Nephron progenitor cell (in vitro differentiated cells): ENCODE data around the gene BMP2K.
"Not testable (repeated sequence)": the region's sequence is repeated elsewhere in the genome, so short reads cannot be mapped to it uniquely, and the experiment has no call there.

Source experiments
- DNase-seq: peaks from one replicate; pipeline ENCODE4 v3.0.0; 2021
- H3K27ac Mint-ChIP-seq: 2 replicates; pipeline ENCODE4 v1.8.0; 2021; ENCODE audit warnings: mild to moderate bottlenecking, moderate library complexity, mixed read lengths
- H3K27me3 Mint-ChIP-seq: 2 replicates; pipeline ENCODE4 v1.8.0; 2021; ENCODE audit warnings: mild to moderate bottlenecking, low read depth, mixed read lengths; ENCODE audit not compliant: poor library complexity
- H3K36me3 Mint-ChIP-seq: 2 replicates; pipeline ENCODE4 v1.8.0; 2021; ENCODE audit warnings: low read depth, mixed read lengths
- H3K4me1 Mint-ChIP-seq: 2 replicates; pipeline ENCODE4 v1.8.0; 2021; ENCODE audit warnings: mixed read lengths
- H3K4me3 Mint-ChIP-seq: 2 replicates; pipeline ENCODE4 v1.8.0; 2021; ENCODE audit warnings: mild to moderate bottlenecking, moderate library complexity, mixed read lengths
- H3K9me3 Mint-ChIP-seq: 2 replicates; pipeline ENCODE4 v1.8.0; 2021; ENCODE audit warnings: mild to moderate bottlenecking, moderate library complexity, mixed read lengths
- CTCF ChIP-seq: fragments of 200-600 bp; sonication (generic); IDR thresholded peaks from 2 replicates; pipeline ENCODE4 v1.5.0; 2021; ENCODE audit warnings: antibody characterized with exemption

Gene BMP2K

GRCh38 chr4:78788007-78788889, 12.1 kb downstream of the BMP2K start:
- Mint-ChIP-seq H3K36me3 (peaks cover 32% of the 10 kb centered on the region), H3K4me3 (no peak overlapping the region), H3K4me1 (peaks cover 14% of the 10 kb centered on the region), H3K27ac (peak overlapping the region; percentile 69), H3K9me3 (no peaks in the 10 kb centered on the region), H3K27me3 (no peaks in the 10 kb centered on the region)
- DNase-seq: no peak
- TF ChIP-seq CTCF: no peak

GRCh38 chr4:78795594-78796416, 19.7 kb downstream of the BMP2K start:
- H3K4me1 Mint-ChIP-seq, H3K27me3 Mint-ChIP-seq, H3K27ac Mint-ChIP-seq, DNase-seq, H3K4me3 Mint-ChIP-seq: not testable (repeated sequence)
- Mint-ChIP-seq H3K9me3 (peaks cover 16% of the 10 kb centered on the region), H3K36me3 (peaks cover 29% of the 10 kb centered on the region)

- DNase-seq: no peak
- Mint-ChIP-seq H3K9me3 (peaks cover 16% of the 10 kb centered on the region), H3K27me3 (no peaks in the 10 kb centered on the region), H3K36me3 (peaks cover 27% of the 10 kb centered on the region), H3K4me3 (no peak overlapping the region), H3K4me1 (no peaks in the 10 kb centered on the region), H3K27ac (no peak overlapping the region)
- no peak for TF ChIP-seq CTCF
Measured at GRCh38 chr4:78796526-78796925, 20.4 kb downstream of the BMP2K start.

GRCh38 chr4:78797777-78798284, 21.7 kb downstream of the BMP2K start:
- Mint-ChIP-seq H3K9me3 (peaks cover 22% of the 10 kb centered on the region), H3K4me1 (no peaks in the 10 kb centered on the region), H3K27ac (no peak overlapping the region), H3K27me3 (no peaks in the 10 kb centered on the region), H3K4me3 (no peak overlapping the region), H3K36me3 (peaks cover 20% of the 10 kb centered on the region)
- TF ChIP-seq CTCF: no peak
- no peak for DNase-seq

- Mint-ChIP-seq H3K4me3 (no peak overlapping the region), H3K36me3 (peaks cover 27% of the 10 kb centered on the region), H3K27ac (no peak overlapping the region), H3K4me1 (no peaks in the 10 kb centered on the region), H3K27me3 (no peaks in the 10 kb centered on the region), H3K9me3 (peaks cover 29% of the 10 kb centered on the region)
- DNase-seq: no peak
- TF ChIP-seq CTCF: no peak
Measured at GRCh38 chr4:78799551-78800495, 23.7 kb downstream of the BMP2K start.
